GM19023 (cell line): ENCODE results near the gene SELENOM.

Experiments used
- ATAC-seq: cut with Tn5 transposase; IDR thresholded peaks from one replicate; pipeline ENCODE4 v1.9.1; 2021; ENCODE audit warnings: mild to moderate bottlenecking, moderate library complexity; ENCODE audit not compliant: unreplicated experiment

Gene SELENOM, protein sequence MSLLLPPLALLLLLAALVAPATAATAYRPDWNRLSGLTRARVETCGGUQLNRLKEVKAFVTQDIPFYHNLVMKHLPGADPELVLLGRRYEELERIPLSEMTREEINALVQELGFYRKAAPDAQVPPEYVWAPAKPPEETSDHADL

DNA sequence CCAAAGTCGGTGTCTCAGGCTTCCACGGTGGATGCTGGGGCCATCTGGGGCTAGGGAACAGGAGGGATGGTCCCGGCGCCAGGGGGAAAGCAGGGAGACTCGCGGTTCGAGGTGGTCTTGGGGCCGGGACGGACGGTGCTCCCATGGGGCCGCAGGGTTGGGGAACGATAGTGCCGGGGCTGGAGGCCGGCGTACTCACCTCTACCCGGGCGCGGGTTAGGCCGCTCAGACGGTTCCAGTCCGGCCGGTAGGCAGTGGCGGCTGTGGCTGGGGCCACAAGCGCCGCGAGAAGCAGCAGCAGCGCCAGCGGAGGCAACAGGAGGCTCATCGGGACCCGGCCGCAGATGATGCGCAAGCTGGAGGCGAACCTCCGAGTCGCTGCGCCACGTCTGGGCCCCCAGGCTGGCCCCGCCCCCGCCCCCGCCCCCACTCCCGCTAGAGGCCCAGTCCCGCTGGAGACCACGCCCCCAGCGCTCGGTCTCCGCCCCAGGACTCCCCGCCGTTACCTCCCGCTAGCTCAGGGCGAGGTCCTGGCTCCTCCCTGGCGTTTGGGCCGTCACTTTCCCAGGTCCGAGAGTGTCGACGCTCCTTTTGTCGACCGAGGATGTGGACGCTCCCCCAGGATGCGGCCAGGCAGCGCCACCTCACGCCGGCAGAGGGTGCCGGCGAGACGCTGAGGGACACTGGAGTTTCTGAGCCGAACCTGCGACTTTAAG, at the start of gene SELENOM:
TSS of gene SELENOM (minus strand) at position 391 of the 716 bp plus-strand sequence. CDS start at position 328, 63 bp downstream.
- ATAC-seq = peak; percentile 79

DNA sequence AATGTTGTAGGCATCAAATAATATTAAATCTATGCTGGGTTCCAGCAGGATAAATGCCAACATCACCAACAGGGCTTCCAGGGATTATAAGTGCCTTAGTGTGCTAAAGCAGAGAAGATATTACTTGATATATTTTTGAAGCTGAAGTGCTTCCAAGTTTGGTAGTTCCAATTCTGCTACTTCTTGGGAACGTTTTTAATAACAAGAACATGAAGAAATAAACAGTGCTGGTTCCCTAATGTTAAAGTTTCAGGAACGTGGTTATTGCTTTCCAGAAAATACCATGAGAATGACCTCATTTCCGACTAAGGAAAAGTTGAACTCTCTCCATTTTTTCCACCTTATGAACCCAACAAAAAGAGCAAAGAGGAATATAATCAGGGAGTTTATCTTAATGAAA, 48.1 kb upstream of the SELENOM start:
- no peak for ATAC-seq

DNA sequence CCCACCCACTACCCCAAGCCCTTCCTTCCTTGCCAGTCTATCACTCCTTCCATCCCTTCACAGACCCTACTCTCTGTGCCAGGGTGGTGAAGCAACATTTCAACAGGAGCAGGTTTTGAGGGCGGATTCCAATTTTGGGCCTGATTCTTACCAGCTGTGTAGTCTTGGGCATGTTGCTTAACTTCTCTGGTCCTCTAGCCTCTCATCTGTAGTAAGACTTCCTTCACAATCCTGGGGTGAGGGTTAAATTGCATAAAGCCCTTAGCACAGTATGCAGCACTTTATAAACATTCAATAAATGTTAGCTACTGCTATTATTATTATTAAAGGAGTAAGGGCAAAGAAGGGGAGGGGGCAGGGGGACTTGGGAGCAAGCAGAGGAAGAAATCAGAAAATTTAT, 47.6 kb upstream of the SELENOM start:
- ATAC-seq = no peak

DNA sequence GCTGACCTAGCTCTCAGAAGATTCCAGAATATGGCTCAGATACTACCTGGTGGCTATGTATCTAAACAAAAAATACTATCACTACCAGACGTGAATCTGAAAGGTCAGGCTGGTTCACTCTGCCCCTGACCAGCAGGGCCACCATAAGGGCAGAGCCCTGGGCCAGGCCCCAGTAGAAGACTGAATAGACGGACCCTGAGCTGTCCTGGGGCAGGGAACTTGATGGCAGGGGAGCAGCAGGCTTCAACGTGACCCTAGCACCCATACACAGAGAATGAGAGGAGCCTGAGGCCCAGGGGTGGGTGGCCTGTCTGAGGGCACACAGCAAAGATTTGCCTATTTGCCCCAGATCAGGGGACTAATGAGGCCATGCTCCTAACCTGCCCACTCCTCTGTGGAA, 46.0 kb upstream of the SELENOM start:
- no peak for ATAC-seq

DNA sequence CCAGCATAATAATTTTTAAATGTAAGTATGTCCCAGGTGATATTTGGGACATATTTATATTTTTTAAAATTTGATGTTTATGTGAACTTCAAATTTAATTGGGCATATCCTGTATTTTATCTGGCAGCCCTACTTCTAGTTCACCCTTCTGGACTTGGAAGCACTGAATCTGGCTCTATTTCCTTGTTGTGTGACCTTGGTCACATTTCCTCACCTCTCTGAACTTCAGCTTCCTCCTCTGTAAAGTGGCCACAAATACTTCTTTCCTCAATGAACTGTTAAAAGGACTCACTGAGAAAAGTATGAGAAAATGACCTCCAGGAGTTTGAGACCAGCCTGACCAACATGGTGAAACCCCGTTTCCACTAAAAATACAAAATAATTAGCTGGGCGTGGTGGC, 44.5 kb upstream of the SELENOM start:
- ATAC-seq = no peak

DNA sequence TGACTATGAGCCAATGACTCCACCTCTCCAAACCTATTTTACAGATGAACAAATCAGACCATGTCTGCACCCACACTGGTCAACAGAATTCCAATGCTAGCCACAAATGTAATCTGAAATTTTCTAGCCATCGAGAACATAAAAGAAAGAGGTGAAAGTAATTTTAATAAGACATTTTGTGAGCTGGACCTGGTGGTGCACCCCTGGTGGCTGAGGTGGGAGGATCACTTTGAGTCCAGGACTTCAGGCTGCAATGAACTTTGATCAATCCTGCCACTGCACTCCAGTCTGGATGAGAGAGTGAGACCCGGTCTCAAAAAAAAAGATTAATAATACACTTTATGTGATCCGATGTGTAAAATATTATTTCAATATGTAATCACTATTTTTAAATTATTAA, 43.2 kb upstream of the SELENOM start:
- ATAC-seq = no peak

DNA sequence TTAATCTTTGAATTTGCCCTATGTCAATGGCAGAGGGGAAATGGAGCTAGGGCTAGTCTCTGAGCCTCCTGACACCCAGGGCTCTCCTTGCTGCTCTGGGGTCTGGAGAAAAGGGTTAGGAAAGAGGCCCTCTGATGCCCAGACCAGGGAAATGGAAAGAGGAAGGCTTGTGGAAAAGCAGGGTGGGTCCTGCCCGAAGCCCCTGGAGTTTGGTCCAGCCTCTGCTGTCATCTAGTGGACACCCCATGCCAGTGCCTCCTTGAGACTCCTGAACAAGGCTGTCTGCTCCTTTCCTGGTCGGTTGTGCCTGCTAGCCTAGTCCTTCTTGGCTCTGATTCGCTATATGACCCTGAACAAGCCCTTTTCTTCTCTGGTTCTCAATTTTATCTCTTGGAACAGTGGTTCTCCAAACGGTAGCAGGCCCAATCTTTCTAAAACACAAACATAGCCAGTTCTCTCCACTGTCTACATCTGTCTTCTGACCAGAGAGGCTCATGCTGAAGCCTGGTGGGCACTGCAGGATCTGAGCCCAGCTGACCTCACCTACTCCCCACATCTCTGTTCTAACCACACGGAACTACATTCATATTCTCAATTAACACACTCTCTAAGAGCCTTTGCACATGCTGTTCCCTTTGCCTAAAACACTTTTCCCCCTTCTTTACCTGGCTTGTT, 41.7 kb upstream of the SELENOM start:
- ATAC-seq = no peak

DNA sequence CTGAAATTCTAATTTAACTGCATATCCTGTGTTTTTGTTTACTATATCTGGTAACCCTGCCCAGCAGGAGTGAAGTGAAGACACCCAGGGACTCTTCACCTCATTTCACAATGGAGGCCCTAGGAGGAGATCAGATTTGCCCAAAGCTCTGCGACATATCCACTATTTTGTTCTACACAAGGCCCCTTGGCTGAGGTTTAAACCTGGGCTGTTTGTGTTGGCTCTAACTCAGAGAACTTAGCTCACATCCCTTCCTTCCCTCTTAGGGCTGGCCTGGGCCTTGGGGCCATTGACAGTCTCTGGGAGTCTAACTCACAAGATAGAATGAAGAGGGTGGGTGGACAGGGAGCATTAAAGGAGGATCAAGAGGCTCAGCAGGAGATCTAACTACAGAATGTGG, 41.1 kb upstream of the SELENOM start:
- no peak for ATAC-seq

DNA sequence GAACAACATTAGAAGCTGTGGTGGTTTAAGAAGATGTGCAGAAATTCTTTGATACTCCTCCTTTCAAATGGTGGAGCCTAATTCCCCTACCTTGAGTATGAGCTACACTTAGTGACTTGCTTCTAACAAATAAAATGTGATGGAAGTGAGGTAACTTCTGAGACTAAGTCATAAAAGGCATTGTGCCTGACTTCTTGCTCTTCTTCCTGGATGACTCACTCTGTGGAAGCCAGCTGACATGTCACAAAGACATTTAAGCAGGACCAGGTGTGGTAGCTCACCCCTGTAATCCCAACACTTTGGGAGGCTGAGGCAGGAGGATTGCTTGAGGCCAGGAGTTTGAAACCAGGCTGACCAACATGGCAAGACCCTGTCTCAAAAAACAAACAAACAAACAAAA, 36.9 kb upstream of the SELENOM start:
- no peak for ATAC-seq

DNA sequence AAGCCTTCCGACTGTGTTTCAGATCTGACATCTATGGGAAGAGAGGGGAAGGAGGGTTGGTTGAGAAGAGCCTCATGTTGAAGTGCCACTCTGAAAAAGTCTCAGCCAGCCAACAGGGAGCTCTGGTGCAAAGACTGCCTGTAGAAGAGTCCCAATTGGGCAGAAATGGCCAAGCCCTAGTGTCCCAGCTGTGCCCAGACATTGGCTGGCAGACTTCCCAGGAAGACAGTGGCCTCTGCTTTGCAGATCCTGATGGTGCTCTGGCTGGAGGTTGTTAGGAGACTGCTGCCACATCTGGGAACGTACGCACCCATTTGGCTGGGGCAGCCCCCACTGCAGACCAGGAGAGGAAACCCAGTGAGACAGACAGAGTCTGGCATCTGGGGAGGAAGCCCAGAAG, 36.2 kb upstream of the SELENOM start:
- ATAC-seq = no peak

DNA sequence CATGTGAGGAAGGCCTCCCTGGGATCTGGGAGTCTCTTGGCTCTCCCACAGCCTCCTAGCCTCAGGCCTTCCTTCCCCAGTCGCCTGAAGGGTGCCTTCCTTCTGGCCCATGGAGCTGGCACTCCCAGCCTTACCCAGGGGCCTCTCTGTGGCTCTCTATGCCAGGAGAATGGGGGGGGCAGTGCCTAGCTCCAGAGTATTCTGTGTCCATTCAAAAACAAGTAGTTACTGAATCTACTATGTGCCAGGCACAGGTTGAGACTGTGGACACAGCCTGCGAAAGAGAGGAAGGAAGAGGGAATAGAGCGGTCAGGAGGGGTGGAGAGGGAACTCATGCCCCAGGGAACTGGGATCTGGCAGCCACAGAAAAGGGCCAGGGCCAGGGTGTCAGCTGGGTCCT, 35.7 kb upstream of the SELENOM start:
- ATAC-seq = no peak

DNA sequence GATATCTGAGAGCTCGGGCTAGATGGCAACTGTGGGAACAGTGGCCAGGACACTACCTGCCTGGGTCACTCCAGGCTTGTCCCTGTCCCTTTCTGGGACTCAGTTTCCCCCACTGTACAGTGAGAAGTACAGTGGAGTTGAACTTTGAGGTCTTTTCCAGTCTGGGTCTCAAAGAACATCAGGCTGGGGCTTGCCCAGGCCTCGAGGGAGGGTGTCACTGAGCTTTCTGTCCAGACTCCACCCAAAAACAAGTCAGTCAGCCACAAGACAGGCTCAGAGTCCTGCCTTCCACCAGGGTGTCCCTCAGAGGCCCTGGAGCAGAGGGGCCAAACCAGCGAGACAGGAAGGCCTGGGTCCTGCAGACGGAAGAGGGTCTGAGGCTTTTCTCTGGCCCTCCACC, 34.9 kb upstream of the SELENOM start:
- no peak for ATAC-seq

DNA sequence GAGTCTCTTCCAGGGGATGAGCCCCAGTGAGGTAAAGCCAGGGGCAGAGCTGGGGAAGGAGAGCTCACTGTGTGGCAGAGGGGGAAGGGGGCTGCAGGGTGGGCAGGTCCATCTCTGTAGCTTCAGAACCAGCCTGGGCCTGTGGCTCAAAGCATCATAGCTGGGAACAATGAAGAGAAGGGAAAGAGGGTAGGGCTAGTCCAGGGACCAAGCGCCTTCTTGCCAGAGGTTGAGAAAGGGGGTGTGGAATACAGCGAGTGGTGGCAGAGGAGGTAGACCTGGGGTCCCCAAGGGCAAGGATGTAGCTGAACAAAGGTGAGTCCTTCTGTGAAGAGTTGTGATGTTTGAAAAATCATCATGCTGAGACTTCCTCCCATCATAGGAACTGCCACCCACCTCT, 34.2 kb upstream of the SELENOM start:
- ATAC-seq = no peak

DNA sequence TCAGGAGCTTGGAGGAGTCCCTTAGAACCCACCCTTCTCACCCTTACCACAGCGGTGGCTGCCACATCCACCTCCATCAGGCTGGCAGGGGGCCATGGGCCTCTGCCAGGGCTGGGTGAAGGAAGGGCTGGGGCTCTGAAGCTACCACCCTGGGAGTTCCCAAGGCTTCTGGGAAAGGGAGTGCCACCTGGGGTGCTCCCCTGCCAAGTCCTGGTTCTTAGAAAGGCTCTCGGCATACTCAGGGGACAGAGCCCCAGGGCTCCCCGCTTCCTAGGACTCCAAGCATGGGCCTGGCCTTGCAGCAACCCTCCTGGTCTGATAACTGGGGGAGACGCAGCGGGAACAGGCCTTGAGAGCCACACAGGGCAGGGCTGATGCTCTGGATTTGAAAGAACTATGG, 33.4 kb upstream of the SELENOM start:
- no peak for ATAC-seq

DNA sequence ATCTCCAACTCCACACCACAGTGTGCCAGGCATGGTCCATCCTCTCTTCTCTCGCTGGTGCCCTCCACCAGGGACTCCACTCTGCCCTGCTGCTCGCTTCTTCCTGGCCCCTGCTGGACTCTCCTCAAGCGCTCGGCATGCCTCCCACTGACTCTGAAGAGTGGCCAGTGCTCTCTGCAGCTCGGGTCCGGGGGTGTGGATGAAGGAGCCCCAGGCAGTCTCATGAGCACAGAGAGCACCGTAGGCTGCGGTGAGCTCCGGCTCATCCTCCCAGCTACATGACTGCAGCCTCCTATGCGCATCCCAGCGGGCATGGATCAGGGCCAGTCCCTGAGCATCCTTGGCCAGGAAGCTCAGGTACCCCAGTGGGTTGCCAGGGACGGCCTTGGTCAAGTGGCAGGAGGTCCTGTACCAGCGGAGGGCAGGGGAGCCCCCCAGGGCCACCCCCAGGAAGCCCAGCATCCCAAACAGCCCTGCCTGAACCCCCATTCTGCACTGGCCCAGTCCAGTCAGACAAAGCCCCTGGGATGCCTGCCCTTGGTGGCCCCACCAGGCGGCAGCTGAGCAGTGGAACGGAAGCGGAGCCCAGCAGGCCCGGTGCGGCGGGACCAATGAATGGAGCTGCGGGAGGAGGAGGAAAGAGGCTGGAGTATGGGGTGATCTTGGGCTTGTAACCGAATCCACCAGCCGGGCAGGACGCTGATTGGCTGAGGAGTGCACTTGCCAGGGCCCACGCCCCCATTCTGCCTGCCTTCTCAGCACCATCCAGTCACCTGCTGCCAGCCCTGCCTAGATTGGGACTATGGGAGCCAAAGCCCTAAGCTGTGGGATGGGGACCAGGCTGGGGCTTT, 32.7 kb upstream of the SELENOM start, which contains the start of gene PLA2G3:
TSS of gene PLA2G3 (minus strand) at position 643 of the 851 bp plus-strand sequence. CDS start at position 489, 154 bp downstream.
- ATAC-seq = no peak

DNA sequence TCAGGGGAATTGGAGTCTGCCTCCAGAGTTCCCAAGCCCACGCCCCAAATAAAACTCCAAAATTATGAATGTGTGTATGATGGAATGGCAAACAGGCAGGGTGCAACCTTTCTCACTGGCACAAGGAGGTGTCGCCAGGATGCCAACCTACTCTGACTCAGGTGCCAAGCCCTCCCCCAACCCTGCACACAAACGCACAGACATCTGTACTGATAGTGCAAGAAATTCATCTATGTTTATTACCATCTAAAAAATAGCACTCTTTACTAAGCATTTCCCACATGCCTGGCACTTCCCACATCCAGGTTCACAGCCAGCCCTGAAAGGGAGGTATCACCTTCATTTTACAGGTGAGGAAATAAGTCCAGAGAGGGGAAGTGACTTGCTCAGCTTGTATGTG, 31.7 kb upstream of the SELENOM start:
- ATAC-seq = no peak

DNA sequence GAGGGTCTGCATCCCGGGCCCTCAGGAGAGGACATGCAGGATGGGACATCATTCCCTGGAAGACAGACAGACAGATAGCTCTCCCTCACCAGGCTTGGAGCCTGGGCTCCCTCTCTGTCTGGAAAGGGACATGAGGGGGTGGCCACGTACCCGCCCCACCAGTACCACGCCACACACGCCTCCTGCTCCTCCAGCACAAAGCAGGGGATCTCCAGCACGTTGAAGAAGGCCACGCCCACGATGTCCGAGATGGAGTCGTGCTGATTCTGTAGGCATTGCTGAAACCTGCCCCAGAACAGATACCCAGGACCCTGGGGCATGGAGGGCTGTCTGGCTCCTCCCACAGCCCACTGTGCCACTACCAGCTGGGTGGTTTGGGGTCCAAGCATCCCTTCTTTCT, 30.8 kb upstream of the SELENOM start:
- no peak for ATAC-seq

DNA sequence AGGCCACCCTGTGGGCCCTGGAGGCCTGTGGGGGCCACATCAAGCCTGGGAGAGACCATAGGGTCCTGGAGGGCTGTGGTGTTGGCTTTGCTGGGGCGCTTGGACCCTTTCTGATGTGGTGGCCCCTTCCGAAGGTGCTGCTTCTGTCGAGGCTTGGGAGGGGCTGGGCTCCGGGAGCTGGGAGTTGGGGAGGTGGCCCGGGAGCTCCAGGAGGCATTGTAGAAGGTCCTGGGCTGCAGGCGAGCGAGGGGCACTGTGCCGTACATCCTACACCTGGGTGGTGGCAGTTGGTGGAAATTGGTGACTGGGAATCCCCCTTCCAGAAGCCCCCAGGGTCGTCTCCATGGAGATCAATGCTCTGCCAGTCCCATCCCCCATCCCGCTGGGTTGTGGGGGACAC, 30.4 kb upstream of the SELENOM start:
- ATAC-seq = no peak

DNA sequence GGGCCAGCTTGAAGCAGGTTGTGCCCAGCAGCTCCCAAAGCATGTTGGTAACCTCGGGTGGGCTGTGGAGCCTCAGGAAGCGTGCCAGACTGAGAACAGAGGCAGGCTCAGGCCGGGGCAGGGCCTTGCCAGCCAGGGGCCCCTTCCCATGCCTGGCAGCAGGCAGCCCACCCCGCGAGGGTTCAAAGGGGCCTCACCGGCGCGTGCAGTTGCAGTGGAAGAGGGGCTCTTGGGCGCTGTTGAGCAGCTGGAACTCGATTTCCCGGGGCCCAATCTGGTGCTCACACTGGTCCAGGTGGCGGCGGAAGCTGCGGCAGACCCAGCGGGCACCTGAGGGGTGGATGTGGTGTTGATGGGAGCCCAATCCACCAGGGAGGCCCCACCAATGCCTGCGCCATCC, 29.3 kb upstream of the SELENOM start:
- no peak for ATAC-seq

DNA sequence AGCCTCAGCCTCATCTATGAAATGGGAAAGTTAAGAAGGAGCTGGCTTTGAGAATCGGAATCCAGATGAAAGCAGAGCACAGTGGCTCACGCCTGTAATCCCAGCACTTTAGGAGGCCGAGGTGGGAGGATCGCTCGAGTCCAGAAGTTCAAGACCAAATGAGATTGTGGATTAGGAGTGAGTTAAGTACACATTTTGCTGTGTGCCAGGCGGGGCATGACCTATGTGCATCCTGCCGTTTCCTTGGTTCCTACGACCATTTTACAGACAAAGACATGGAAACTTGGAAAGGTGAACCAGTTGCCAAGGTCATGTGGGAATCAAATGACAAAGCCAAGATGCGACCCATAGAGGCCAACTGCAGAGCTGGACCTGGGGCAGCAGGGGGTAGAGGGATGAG, 28.8 kb upstream of the SELENOM start:
- no peak for ATAC-seq

DNA sequence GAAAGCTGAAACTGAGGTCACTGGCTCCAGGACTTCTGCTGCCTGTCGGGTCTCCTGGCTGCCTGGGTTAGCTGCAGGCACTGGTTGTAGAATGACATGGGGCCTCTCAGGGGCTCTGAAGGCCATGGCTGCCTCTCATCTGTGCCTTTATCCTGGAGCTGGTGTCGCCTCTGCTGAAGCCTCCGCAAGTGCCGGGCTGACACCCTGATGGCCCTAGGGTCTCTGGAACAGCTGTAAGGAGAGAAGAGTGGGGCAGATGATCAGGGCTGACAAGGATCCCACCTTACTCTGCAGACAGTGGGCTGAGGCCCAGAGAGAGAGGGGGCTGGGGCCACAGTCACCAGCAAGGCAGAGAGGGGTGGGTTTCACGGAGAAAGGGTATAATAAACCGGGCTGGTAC, 28.3 kb upstream of the SELENOM start:
- ATAC-seq = no peak
